Stimulated activated naive CD8-positive, alpha-beta T cell treated with anti-CD3 and anti-CD28 coated beads, Interleukin-15, amount 100 ng/mL, for 72 hours (primary cell): ENCODE measurements around the gene NAXD.
"Not testable (repeated sequence)": the region's sequence is repeated elsewhere in the genome, so short reads cannot be mapped to it uniquely, and the experiment has no call there.

ENCODE experiments used
- ATAC-seq: fragments of 150-1000 bp; cut with Tn5 transposase; 2 replicates; pipeline ENCODE4 v1.10.0; 2021; ENCODE audit warnings: mild to moderate bottlenecking, moderate library complexity
- DNase-seq, 2 donors: peaks; one replicate each; pipeline ENCODE4 v3.0.0; 2021 to 2022
- H3K27ac Mint-ChIP-seq, 2 donors: one replicate each; pipeline ENCODE4 v1.8.0; 2022; ENCODE audit warnings: mild to moderate bottlenecking in 2 of 2, mixed read lengths in 2 of 2, moderate library complexity in 2 of 2
- H3K27me3 Mint-ChIP-seq: one replicate; pipeline ENCODE4 v1.8.0; 2022; ENCODE audit warnings: mixed read lengths
- H3K4me1 Mint-ChIP-seq: one replicate; pipeline ENCODE4 v1.8.0; 2022; ENCODE audit warnings: mild to moderate bottlenecking, mixed read lengths
- H3K4me3 Mint-ChIP-seq, 2 donors: one replicate each; pipeline ENCODE4 v1.8.0; 2022; ENCODE audit warnings: mild to moderate bottlenecking in 2 of 2, mixed read lengths in 2 of 2, moderate library complexity in 1 of 2
- H3K9me3 Mint-ChIP-seq, 2 donors: one replicate each; pipeline ENCODE4 v1.8.0; 2022; ENCODE audit warnings: mixed read lengths in 2 of 2

NAXD gene

DNA sequence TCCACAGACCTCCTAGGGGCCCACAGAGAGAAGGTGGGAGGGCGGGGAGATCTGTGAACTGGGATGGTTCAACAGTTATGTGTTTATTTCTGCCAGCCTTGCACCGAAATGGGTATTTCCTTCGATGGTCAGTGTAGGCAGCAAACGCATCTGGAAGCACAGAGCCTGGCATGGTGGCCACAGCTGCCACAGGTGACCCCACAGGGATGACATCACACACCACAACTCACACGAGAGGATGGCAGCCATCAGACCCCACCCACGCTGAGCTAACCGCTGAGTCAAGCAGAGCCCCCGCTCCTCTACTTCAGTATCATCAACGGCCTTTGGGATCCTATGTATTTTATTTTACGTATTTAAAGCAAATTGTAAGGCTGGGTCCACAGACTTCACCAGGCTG is 37.4 kb downstream of the NAXD start:
- Mint-ChIP-seq H3K4me1 (peaks cover 37% of the 10 kb centered on the region), H3K4me3 (no peak overlapping the region), H3K27ac (no peak overlapping the region), H3K27me3 (no peaks in the 10 kb centered on the region), H3K9me3 (no peaks in the 10 kb centered on the region)
- DNase-seq (no peak), ATAC-seq (no peak)

GRCh38 chr13:110653271-110653670 is 37.9 kb downstream of the NAXD start:
- no peaks in the 10 kb centered on the region for H3K9me3 Mint-ChIP-seq
- ATAC-seq (no peak), DNase-seq (no peak)
- no peak overlapping the region for H3K27ac Mint-ChIP-seq
- H3K4me3 Mint-ChIP-seq: no peak overlapping the region
- no peaks in the 10 kb centered on the region for H3K27me3 Mint-ChIP-seq
- peaks cover 42% of the 10 kb centered on the region for H3K4me1 Mint-ChIP-seq

DNA sequence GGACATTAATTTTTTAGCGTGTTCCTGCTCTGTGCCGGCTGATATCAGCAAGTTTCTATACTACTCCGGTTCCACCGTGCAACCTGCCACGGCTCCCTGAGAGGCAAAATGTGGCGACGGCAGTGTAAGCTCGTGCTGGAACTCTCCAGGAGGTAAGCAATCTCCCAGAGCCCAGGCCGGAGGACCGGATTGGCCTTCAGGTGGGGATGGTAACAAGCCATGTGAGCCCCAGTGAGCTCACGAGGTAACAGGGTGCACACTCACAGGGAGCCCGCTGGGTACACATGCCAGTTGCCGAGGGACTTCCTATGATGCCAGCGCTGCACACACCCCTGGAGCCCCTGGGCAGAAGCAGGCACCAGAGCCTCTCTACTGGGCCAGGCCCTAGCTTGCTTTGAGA is 38.5 kb downstream of the NAXD start:
- no peak overlapping the region for H3K27ac Mint-ChIP-seq
- no peaks in the 10 kb centered on the region for H3K27me3 Mint-ChIP-seq
- ATAC-seq (no peak), DNase-seq (no peak)
- no peak overlapping the region for H3K4me3 Mint-ChIP-seq
- H3K9me3 Mint-ChIP-seq: no peaks in the 10 kb centered on the region
- H3K4me1 Mint-ChIP-seq: peaks cover 47% of the 10 kb centered on the region

DNA sequence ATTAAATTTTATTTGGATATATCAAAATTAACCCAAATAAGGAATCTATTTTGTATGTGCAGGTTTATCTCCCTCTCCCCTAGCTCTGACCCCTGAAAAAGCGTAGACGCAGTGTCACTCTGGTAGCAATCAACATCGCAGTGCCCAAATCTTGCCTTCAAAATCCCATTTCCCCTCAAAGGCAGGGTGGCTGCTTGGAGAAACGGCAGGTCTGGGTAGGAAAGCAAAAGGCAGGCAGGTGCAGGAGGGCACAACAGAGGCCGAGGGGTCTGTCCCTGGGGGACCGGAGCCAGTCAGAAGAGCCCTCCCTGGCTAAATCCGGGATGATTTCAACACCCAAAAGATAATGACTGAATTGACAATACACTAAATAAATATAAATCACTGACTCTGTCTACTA is 41.9 kb downstream of the NAXD start:
- no peak overlapping the region for H3K27ac Mint-ChIP-seq
- peaks cover 56% of the 10 kb centered on the region for H3K4me1 Mint-ChIP-seq
- H3K4me3 Mint-ChIP-seq: no peak overlapping the region
- H3K9me3 Mint-ChIP-seq: peaks cover 8 to 17% of the 10 kb centered on the region in 2 donors
- ATAC-seq (no peak), DNase-seq (no peak)
- no peaks in the 10 kb centered on the region for H3K27me3 Mint-ChIP-seq

- Mint-ChIP-seq H3K4me3 (peak overlapping the region in 1 of 2 donors; percentile 40), H3K4me1 (peaks cover 53% of the 10 kb centered on the region), H3K27ac (peak overlapping the region in 1 of 2 donors; percentile 19), H3K9me3 (peaks cover 11 to 22% of the 10 kb centered on the region in 2 donors)
- not testable (repeated sequence) for DNase-seq, H3K27me3 Mint-ChIP-seq
- peak; percentile 95 for ATAC-seq
These were observed 43.0 kb downstream of the NAXD start for GRCh38 chr13:110658218-110658911.

- Mint-ChIP-seq H3K9me3 (peaks cover 11 to 22% of the 10 kb centered on the region in 2 donors), H3K4me1 (peaks cover 32% of the 10 kb centered on the region), H3K27me3 (no peaks in the 10 kb centered on the region), H3K4me3 (no peak overlapping the region), H3K27ac (no peak overlapping the region)
- ATAC-seq (no peak), DNase-seq (no peak)
These were observed 45.9 kb downstream of the NAXD start for GRCh38 chr13:110661256-110661655.

DNA sequence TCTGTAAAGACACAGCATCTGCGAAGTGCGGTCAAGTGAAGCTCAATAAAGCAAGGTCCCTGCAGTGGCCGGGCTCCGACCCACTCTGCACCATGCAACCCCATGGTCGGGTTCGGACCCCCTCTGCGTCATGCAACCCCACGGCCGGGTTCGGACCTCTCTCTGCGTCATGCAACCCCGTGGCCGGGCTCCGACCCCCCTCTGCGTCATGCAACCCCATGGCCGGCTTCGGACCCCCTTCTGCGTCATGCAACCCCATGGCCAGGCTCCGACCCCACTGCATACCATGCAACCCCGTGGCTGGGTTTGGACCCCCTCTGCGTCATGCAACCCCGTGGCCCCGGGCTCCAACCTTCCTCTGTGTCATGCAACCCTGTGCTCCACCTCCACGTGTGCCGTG is 46.7 kb downstream of the NAXD start:
- Mint-ChIP-seq H3K4me1 (peaks cover 28% of the 10 kb centered on the region), H3K4me3 (no peak overlapping the region), H3K9me3 (peaks cover 11 to 22% of the 10 kb centered on the region in 2 donors), H3K27me3 (no peaks in the 10 kb centered on the region), H3K27ac (no peak overlapping the region)
- ATAC-seq: no peak
- no peak for DNase-seq

DNA sequence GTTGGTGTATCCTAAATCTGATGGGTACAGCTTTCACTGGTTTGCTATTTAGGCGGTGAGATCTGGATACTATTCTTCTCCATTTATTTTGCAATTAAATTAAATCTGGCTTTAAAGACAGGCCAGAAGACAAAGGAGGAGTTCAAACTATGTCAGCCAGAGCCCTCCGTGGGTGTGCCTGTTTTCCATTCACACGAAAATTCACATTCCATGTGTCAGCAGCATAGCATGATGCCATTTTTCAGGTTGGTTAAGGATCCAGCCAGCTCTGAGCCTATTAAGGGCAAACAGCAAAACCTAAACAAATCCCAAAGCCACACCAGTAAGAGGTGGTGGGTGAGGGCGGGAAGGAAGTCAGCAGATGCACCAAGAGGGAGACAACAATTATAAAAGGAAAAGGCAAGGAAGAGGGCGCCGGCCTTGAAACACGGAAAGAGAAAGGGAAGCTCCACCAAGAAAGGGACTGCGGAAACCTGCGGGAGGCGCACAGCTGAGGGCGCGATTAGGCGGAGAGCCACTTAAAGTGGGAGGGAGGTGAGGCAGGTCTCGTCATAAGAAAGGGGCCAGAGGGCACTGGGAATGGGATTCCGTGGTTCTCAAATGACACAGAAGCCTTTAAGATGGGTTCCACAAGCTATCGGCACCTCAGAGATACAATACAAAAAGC is 47.6 kb downstream of the NAXD start:
- peaks cover 25% of the 10 kb centered on the region for H3K4me1 Mint-ChIP-seq
- H3K4me3 Mint-ChIP-seq: no peak overlapping the region
- H3K9me3 Mint-ChIP-seq: peaks cover 11 to 22% of the 10 kb centered on the region in 2 donors
- H3K27ac Mint-ChIP-seq: peak overlapping the region in 1 of 2 donors; percentile 10
- DNase-seq (no peak), ATAC-seq (no peak)
- H3K27me3 Mint-ChIP-seq: no peaks in the 10 kb centered on the region

DNA sequence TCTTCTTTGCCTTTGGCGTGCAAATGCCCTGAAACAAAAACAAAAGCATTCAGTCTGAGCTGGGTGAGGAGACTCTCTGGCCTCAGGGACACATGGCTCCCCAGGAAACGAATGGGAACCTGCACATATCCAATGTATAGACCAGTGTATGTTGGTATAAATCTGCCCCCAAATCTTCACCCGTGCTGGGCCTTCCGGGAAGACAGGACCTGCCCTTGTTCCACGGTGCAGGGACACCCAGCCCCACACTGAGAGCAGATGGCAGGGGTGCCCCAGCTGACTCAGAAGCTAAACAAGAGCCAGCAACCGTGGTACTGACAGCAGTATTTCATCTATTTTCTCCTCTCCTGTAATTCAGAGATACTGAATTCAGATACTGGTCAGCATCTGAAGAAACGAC is 48.1 kb downstream of the NAXD start:
- Mint-ChIP-seq H3K9me3 (peaks cover 11 to 22% of the 10 kb centered on the region in 2 donors), H3K4me1 (peaks cover 19% of the 10 kb centered on the region), H3K27me3 (no peaks in the 10 kb centered on the region), H3K27ac (no peak overlapping the region), H3K4me3 (no peak overlapping the region)
- ATAC-seq: no peak
- no peak for DNase-seq

- peaks cover 11 to 22% of the 10 kb centered on the region in 2 donors for H3K9me3 Mint-ChIP-seq
- H3K27me3 Mint-ChIP-seq: no peaks in the 10 kb centered on the region
- no peak overlapping the region for H3K27ac Mint-ChIP-seq
- H3K4me1 Mint-ChIP-seq: peaks cover 13% of the 10 kb centered on the region
- no peak overlapping the region for H3K4me3 Mint-ChIP-seq
- DNase-seq (no peak), ATAC-seq (no peak)
These were observed 48.7 kb downstream of the NAXD start for GRCh38 chr13:110664041-110664440.

- peaks cover 11 to 22% of the 10 kb centered on the region in 2 donors for H3K9me3 Mint-ChIP-seq
- ATAC-seq: no peak
- no peaks in the 10 kb centered on the region for H3K27me3 Mint-ChIP-seq
- no peak overlapping the region for H3K27ac Mint-ChIP-seq
- DNase-seq: no peak
- peaks cover 7% of the 10 kb centered on the region for H3K4me1 Mint-ChIP-seq
- no peak overlapping the region for H3K4me3 Mint-ChIP-seq
These were observed 49.3 kb downstream of the NAXD start for GRCh38 chr13:110664673-110665072.

- Mint-ChIP-seq H3K27ac (no peak overlapping the region), H3K27me3 (no peaks in the 10 kb centered on the region), H3K9me3 (peaks cover 11 to 14% of the 10 kb centered on the region in 2 donors), H3K4me3 (no peak overlapping the region), H3K4me1 (peaks cover 2% of the 10 kb centered on the region)
- DNase-seq: no peak
- no peak for ATAC-seq
These were observed 50.3 kb downstream of the NAXD start for GRCh38 chr13:110665491-110666254.

DNA sequence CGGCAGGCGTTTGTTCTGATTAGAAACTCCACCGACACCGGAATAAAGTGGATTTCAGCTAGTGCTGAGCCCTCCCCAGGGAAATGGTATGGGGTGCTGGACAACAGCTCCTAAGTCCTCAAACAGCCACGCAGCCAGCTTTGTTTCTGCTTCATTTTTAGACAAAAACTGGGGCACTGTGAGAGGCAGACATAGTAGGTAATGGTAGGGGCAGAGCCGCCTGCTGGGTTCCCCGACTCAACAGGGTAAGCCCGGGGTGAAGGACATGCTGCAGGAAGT is 50.8 kb downstream of the NAXD start:
- H3K4me1 Mint-ChIP-seq: peaks cover 6% of the 10 kb centered on the region
- no peaks in the 10 kb centered on the region for H3K27me3 Mint-ChIP-seq
- H3K4me3 Mint-ChIP-seq: no peak overlapping the region
- no peak overlapping the region for H3K27ac Mint-ChIP-seq
- ATAC-seq: no peak
- peaks cover 11 to 12% of the 10 kb centered on the region in 2 donors for H3K9me3 Mint-ChIP-seq
- no peak for DNase-seq

DNA sequence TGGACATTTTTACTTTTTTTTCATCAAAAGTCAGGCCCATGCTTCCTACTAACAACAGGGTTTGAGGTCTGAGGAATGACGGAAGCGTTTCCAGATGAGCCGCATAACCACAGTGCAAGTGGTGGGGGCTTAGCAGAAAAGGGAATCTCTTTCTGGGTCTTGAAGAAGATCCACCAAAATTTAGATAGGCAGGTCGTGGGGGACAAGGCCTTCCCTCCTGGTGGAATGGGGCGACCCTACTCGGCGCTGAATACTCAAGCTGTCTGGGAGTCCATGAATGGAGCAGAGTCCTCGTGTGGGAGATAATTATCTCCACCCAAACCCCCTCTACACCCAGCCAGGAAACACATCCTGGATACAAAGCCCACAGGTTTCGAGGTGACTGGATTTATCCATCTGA is 53.7 kb downstream of the NAXD start:
- no peak for ATAC-seq
- Mint-ChIP-seq H3K4me3 (no peak overlapping the region), H3K9me3 (no peaks in the 10 kb centered on the region), H3K27me3 (no peaks in the 10 kb centered on the region), H3K4me1 (peaks cover 21% of the 10 kb centered on the region), H3K27ac (no peak overlapping the region)
- DNase-seq: no peak

DNA sequence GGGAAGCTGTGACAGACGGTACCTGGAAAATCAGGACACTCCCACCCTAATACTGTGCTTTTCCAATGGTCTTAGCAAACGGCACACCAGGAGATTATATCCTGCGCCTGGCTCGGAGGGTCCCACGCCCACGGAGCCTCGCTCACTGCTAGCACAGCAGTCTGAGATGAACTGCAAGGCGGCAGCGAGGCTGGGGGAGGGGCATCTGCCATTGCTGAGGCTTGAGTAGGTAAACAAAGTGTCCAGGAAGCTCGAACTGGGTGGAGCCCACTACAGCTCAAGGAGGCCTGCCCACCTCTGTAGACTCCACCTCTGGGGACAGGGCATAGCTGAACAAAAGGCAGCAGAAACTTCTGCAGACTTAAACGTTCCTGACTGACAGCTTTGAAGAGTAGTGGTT is 54.5 kb downstream of the NAXD start:
- DNase-seq, H3K9me3 Mint-ChIP-seq, H3K27me3 Mint-ChIP-seq, ATAC-seq, H3K4me3 Mint-ChIP-seq, H3K27ac Mint-ChIP-seq: not testable (repeated sequence)
- peaks cover 21% of the 10 kb centered on the region for H3K4me1 Mint-ChIP-seq
